ENCODE data around the gene LAMC1.
A peak's percentile ranks its signal among the peaks of the same experiment; 100 is the strongest.

LAMC1 gene

DNA sequence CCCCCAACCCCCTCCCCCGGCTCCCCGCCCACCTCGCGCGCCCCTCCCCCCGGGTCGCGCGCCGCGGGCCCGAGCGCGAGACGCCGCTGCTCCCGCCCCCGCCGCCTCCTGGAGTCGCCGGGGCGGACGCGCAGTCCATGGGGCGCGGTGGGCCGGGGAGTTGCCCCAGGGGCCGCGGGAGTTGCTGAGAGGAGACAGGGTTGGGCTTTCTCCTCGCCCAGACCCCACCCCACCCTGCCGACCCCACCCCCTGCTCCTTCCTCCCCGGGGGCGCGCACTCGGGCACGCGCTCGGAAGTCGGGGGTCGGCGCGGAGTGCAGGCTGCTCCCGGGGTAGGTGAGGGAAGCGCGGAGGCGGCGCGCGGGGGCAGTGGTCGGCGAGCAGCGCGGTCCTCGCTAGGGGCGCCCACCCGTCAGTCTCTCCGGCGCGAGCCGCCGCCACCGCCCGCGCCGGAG lies at the start of gene LAMC1:
Gene LAMC1 (plus strand): TSS at position 275 of the 455 bp plus-strand sequence. CDS start 297 bp downstream, outside the sequence.
- peaks cover 19% of the 10 kb centered on the region for H3K4me1 Mint-ChIP-seq (ENCODE audit: low read depth)
- peak within 1 kb of the TSS; percentile 76 for H3K27ac Mint-ChIP-seq

GRCh38 chr1:182974506-182975191 lies 48.6 kb upstream of the LAMC1 start:
- H3K27me3 Mint-ChIP-seq, result peaks cover 12% of the 10 kb centered on the region

More for the DNA sequence above, at the start of gene LAMC1:
- Mint-ChIP-seq H3K9me3 (no peaks in the 10 kb centered on the region), H3K4me3 (peak within 1 kb of the TSS; percentile 73), H3K36me3 (ENCODE audit: low read depth) (no peaks in the 10 kb centered on the region), H3K27me3 (peaks cover 75% of the 10 kb centered on the region)
- DNase-seq, result peak; percentile 35

GRCh38 chr1:182977480-182977879 lies 45.7 kb upstream of the LAMC1 start:
- Mint-ChIP-seq H3K27me3 (peaks cover 7% of the 10 kb centered on the region), H3K9me3 (no peaks in the 10 kb centered on the region), H3K27ac (no peak overlapping the region), H3K4me3 (no peak overlapping the region), H3K4me1 (ENCODE audit: low read depth) (no peaks in the 10 kb centered on the region), H3K36me3 (ENCODE audit: low read depth) (no peaks in the 10 kb centered on the region)
- DNase-seq, result no peak

More at GRCh38 chr1:182974506-182975191, 48.6 kb upstream of the LAMC1 start:
- Mint-ChIP-seq H3K9me3 (no peaks in the 10 kb centered on the region), H3K4me1 (ENCODE audit: low read depth) (no peaks in the 10 kb centered on the region), H3K36me3 (ENCODE audit: low read depth) (no peaks in the 10 kb centered on the region), H3K27ac (no peak overlapping the region), H3K4me3 (no peak overlapping the region)
- no peak for DNase-seq

GRCh38 chr1:182978151-182978853 lies 44.9 kb upstream of the LAMC1 start:
- Mint-ChIP-seq H3K36me3 (ENCODE audit: low read depth) (no peaks in the 10 kb centered on the region), H3K4me3 (no peak overlapping the region), H3K27ac (no peak overlapping the region), H3K4me1 (ENCODE audit: low read depth) (no peaks in the 10 kb centered on the region), H3K27me3 (peaks cover 9% of the 10 kb centered on the region), H3K9me3 (no peaks in the 10 kb centered on the region)
- no peak for DNase-seq

DNA sequence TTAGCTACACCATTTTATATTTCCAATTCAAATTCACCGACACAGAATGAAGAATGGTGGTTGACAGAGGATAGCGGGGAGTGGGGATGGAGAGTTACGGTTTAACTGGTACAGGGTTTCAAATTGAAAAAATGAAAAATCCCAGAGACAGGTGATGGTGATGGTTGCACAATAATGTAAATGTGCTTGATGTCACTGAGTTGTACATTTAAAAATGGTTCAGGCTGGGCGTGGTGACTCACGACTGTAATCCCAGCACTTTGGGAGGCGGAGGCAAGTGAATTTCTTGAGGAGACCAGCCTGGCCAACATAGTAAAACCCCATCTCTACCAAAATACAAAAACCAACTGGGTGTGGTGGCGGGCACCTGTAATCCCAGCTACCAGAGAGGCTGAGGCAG lies 39.1 kb upstream of the LAMC1 start:
- no peak overlapping the region for H3K4me3 Mint-ChIP-seq
- no peak overlapping the region for H3K27ac Mint-ChIP-seq
- peaks cover 4% of the 10 kb centered on the region for H3K4me1 Mint-ChIP-seq (ENCODE audit: low read depth)
- H3K36me3 Mint-ChIP-seq (ENCODE audit: low read depth), result no peaks in the 10 kb centered on the region
- DNase-seq, result no peak
- no peaks in the 10 kb centered on the region for H3K9me3 Mint-ChIP-seq
- H3K27me3 Mint-ChIP-seq, result peaks cover 23% of the 10 kb centered on the region

DNA sequence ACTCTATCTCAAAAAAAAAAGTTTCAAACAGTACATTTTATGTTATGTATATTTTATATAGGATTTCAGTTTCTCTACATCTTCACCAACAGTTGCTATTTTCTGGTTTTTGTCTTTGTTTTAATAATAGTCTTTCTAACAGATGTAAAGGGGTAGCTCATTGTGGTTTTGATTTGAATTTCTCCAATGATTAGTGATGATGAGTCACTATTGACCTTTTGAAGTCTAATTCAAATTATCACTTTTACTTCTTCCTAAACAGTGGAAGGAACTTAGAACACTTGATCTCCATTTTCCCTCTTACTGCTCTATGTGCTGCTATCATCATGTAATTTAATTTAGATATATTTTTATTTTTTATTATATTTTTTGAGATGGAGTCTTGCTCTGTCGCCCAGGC lies 38.6 kb upstream of the LAMC1 start:
- DNase-seq, result no peak
- peaks cover 23% of the 10 kb centered on the region for H3K27me3 Mint-ChIP-seq
- no peaks in the 10 kb centered on the region for H3K9me3 Mint-ChIP-seq
- no peak overlapping the region for H3K27ac Mint-ChIP-seq
- no peaks in the 10 kb centered on the region for H3K36me3 Mint-ChIP-seq (ENCODE audit: low read depth)
- peaks cover 4% of the 10 kb centered on the region for H3K4me1 Mint-ChIP-seq (ENCODE audit: low read depth)
- H3K4me3 Mint-ChIP-seq, result no peak overlapping the region

DNA sequence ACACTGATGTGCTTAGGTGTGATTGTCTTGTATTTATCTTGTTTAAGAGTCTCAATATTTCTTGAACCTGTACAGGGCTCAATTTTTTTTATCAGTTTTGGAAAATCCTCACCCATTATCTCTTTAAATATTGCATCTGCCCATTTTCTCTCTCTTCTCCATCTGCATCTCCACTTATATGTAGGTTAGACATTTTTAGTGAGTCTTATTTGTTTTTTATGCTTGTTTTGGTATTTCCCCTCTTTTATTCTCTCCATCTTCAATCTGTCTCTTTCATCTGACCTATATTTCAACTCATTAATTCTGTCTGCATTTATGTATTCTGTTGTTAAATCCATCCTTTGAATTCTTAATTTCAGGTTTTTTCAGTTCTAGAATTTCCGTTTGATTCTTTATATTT lies 37.3 kb upstream of the LAMC1 start:
- Mint-ChIP-seq H3K27ac (no peak overlapping the region), H3K4me3 (no peak overlapping the region), H3K27me3 (peaks cover 34% of the 10 kb centered on the region), H3K9me3 (no peaks in the 10 kb centered on the region), H3K4me1 (ENCODE audit: low read depth) (peaks cover 4% of the 10 kb centered on the region), H3K36me3 (ENCODE audit: low read depth) (no peaks in the 10 kb centered on the region)
- DNase-seq, result no peak

GRCh38 chr1:182990413-182991144 lies 32.6 kb upstream of the LAMC1 start:
- Mint-ChIP-seq H3K27ac (no peak overlapping the region), H3K4me3 (no peak overlapping the region), H3K36me3 (ENCODE audit: low read depth) (no peaks in the 10 kb centered on the region), H3K4me1 (ENCODE audit: low read depth) (no peaks in the 10 kb centered on the region), H3K27me3 (peaks cover 40% of the 10 kb centered on the region), H3K9me3 (no peaks in the 10 kb centered on the region)
- DNase-seq, result no peak

- no peak overlapping the region for H3K27ac Mint-ChIP-seq
- H3K9me3 Mint-ChIP-seq, result no peaks in the 10 kb centered on the region
- peaks cover 43% of the 10 kb centered on the region for H3K27me3 Mint-ChIP-seq
- H3K4me1 Mint-ChIP-seq (ENCODE audit: low read depth), result no peaks in the 10 kb centered on the region
- no peak for DNase-seq
- H3K36me3 Mint-ChIP-seq (ENCODE audit: low read depth), result no peaks in the 10 kb centered on the region
- H3K4me3 Mint-ChIP-seq, result no peak overlapping the region
Observed at GRCh38 chr1:182993746-182994145, 29.5 kb upstream of the LAMC1 start.

GRCh38 chr1:182995894-182996293 lies 27.3 kb upstream of the LAMC1 start:
- H3K27ac Mint-ChIP-seq, result no peak overlapping the region
- DNase-seq, result no peak
- no peak overlapping the region for H3K4me3 Mint-ChIP-seq
- H3K4me1 Mint-ChIP-seq (ENCODE audit: low read depth), result no peaks in the 10 kb centered on the region
- no peaks in the 10 kb centered on the region for H3K36me3 Mint-ChIP-seq (ENCODE audit: low read depth)
- peaks cover 41% of the 10 kb centered on the region for H3K27me3 Mint-ChIP-seq
- no peaks in the 10 kb centered on the region for H3K9me3 Mint-ChIP-seq

DNA sequence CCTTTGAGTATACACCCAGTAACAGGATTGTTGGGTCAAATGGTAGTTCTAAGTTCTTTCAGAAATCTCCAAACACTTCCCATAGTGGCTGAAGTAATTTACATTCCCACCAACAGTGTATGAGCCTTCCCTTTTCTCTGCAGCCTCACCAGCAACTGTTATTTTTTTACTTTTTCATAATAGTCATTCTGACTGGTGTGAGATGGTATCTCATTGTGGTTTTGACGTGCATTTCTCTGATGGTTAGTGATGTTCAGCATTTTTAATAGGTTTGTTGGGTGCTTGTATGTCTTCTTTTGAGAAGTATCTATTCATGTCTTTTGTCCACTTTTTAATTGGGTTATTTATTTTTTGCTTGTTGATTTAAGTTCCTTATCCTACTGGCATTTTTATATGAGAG lies 26.4 kb upstream of the LAMC1 start:
- no peaks in the 10 kb centered on the region for H3K4me1 Mint-ChIP-seq (ENCODE audit: low read depth)
- DNase-seq, result no peak

GRCh38 chr1:182998482-182998881 lies 24.7 kb upstream of the LAMC1 start:
- no peak for DNase-seq
- Mint-ChIP-seq H3K9me3 (no peaks in the 10 kb centered on the region), H3K4me3 (no peak overlapping the region), H3K36me3 (ENCODE audit: low read depth) (no peaks in the 10 kb centered on the region), H3K27ac (no peak overlapping the region), H3K27me3 (peaks cover 37% of the 10 kb centered on the region), H3K4me1 (ENCODE audit: low read depth) (no peaks in the 10 kb centered on the region)

More for the DNA sequence above, 26.4 kb upstream of the LAMC1 start:
- Mint-ChIP-seq H3K27ac (no peak overlapping the region), H3K36me3 (ENCODE audit: low read depth) (no peaks in the 10 kb centered on the region), H3K9me3 (no peaks in the 10 kb centered on the region), H3K4me3 (no peak overlapping the region), H3K27me3 (peaks cover 45% of the 10 kb centered on the region)

- H3K27ac Mint-ChIP-seq, result no peak overlapping the region
- H3K27me3 Mint-ChIP-seq, result peaks cover 46% of the 10 kb centered on the region
- H3K4me3 Mint-ChIP-seq, result no peak overlapping the region
- H3K4me1 Mint-ChIP-seq (ENCODE audit: low read depth), result no peaks in the 10 kb centered on the region
- no peaks in the 10 kb centered on the region for H3K9me3 Mint-ChIP-seq
- no peak for DNase-seq
- no peaks in the 10 kb centered on the region for H3K36me3 Mint-ChIP-seq (ENCODE audit: low read depth)
Observed at GRCh38 chr1:183000167-183000962, 22.9 kb upstream of the LAMC1 start.

DNA sequence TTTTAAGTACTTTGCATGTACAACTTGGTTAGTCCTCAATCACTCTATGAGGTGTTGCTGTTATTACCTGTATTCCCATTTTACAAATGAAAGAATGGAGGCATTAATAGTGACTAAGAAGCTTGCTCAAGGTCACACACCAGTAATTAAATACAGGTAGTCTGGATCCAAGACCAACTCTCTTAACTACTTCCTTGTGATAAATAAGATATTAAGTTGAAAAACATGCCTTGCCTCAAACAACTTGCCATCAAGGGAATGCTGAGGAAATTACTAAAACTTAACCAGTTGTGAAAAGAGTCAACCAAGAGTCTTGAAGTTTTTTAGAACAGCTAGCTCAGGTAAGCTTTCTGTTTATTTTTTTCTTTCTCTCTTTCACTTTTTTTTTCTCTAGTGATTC lies 21.0 kb upstream of the LAMC1 start:
- no peaks in the 10 kb centered on the region for H3K4me1 Mint-ChIP-seq (ENCODE audit: low read depth)
- peaks cover 49% of the 10 kb centered on the region for H3K27me3 Mint-ChIP-seq
- no peak overlapping the region for H3K27ac Mint-ChIP-seq
- no peaks in the 10 kb centered on the region for H3K36me3 Mint-ChIP-seq (ENCODE audit: low read depth)
- no peak for DNase-seq
- H3K4me3 Mint-ChIP-seq, result no peak overlapping the region
- H3K9me3 Mint-ChIP-seq, result peaks cover 1% of the 10 kb centered on the region

All from activated T-cell treated with anti-CD3 and anti-CD28 coated beads, Interleukin-2, amount 50 U/mL, for 24 hours (primary cell).